H1 (cell line): ENCODE results near the gene CUTC. TPM values are rescaled to one million over a fixed set of nuclear protein-coding genes. Genes with fewer than 3 reads are reported as not detected.

ENCODE experiments used
- CTBP2 ChIP-seq: IDR thresholded peaks from 2 replicates; pipeline ENCODE4 v1.7.0; 2011; ENCODE audit warnings: borderline replicate concordance, mild to moderate bottlenecking, moderate library complexity, mixed read lengths, low read length; ENCODE audit not compliant: insufficient read depth, insufficient read length
- NANOG ChIP-seq: IDR thresholded peaks from 2 replicates; pipeline ENCODE4 v1.6.1; 2011; ENCODE audit warnings: low read length, low read depth, mild to moderate bottlenecking, inconsistent platforms; ENCODE audit not compliant: insufficient read depth, poor library complexity, severe bottlenecking
- RNF2 ChIP-seq: fragments of 200-900, 300-1000 bp; sonication (generic); IDR thresholded peaks from 2 replicates; pipeline ENCODE4 v1.7.1; 2016; ENCODE audit warnings: borderline replicate concordance, low read depth, mild to moderate bottlenecking, antibody characterized with exemption, low read length; ENCODE audit not compliant: poor library complexity, severe bottlenecking; ENCODE audit errors: missing control alignments
- SIN3A ChIP-seq, 2 experiments: IDR thresholded peaks in 1 of 2; conservative IDR thresholded peaks in 1 of 2; 2 replicates each; pipeline ENCODE4 v1.6.1; 2011 to 2012; ENCODE audit warnings: low read length in 2 of 2, improper control_type of control experiment in 1 of 2, low read depth in 1 of 2, mild to moderate bottlenecking in 1 of 2
- SP1 ChIP-seq: IDR thresholded peaks from 2 replicates; pipeline ENCODE4 v1.6.1; 2011; ENCODE audit warnings: low read depth, low read length
- SUZ12 ChIP-seq: fragments of 200-600 bp; sonication (generic); IDR thresholded peaks from 2 replicates; pipeline ENCODE4 v1.6.1; 2012; ENCODE audit warnings: mild to moderate bottlenecking, inconsistent platforms, low read length, moderate library complexity, mixed read lengths
- polyA plus RNA-seq, 7 experiments: library from polyadenylated mRNA; depleted of rRNA in 3 of 7; stranded (reverse) in 5 of 7; unstranded in 2 of 7; fragments of >200 nt in 5 of 7; fragments of 200-250 nt in 2 of 7; gene quantifications; 1 replicate in 5 of 7; 2 replicates in 1 of 7; 4 replicates in 1 of 7; pipeline versions ENCODE4 v1.2.1 to v1.2.3, GENCODE V29; 2011 to 2013; ENCODE audit warnings: missing spikeins in 2 of 7, mixed read lengths in 2 of 7
- total RNA-seq: library from RNA; stranded (reverse); fragmentation: NEBNext Ultra II Directional; extraction: Animal tissue kit (Norgen Biotek cat#: 25700); gene quantifications from 2 replicates; pipeline ENCODE4 v1.2.1, GENCODE V29; 2021
- TF ChIP-seq, protein P1 (sequence below): IDR thresholded peaks from 2 replicates; pipeline ENCODE4 v1.6.1; 2012; ENCODE audit warnings: inconsistent platforms
- TF ChIP-seq, protein P2 (sequence below): IDR thresholded peaks from 2 replicates; pipeline ENCODE4 v1.6.1; 2011; ENCODE audit warnings: low read length, improper control_type of control experiment

The CUTC gene
- total and polyA plus RNA-seq, 2 of the 8 experiments (the other 6 are each of a cell fraction or from before 2014, with no cell fraction given): 25.3 to 25.6 TPM

DNA sequence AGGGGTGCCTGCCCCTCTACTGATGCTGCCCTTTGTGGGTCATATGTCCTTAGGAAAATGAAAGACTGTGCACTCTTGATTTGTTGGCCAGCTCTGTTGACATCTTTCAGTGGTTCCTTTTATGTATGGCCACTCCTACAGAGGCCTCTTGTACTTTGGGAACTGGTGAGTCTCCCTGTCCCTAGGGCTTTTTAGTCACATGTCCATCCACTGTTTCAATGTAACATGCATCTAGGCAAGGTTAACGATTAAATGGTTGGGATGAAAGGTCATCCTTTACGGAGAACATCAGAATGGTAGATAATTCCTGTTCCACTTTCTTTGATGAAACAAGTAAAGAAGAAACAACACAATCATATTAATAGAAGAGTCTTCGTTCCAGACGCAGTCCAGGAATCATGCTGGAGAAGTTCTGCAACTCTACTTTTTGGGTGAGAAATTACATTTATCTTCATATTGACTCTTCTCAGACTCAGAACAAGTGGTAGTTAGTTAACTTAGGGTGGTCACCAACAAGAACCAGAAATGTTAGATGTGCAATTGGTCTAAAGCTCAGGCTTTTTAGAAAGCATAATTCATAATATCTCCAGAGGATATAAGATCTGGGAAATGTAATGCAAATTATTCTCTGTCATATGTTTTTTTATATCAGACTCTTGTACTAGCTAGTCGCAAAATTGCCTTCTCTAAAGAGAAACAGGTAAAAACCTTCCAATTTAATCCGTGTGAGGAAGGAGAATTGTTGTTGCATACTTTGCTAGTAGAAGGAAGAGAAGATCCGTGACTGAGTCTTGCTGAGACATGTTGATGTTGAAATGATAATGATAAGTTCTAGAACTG, 50.6 kb downstream of the CUTC start, which contains the start of gene ABCC2 (continued):
- TF ChIP-seq RNF2 (no peak), SUZ12 (no peak), SP1 (no peak), NANOG (no peak), SIN3A (conservative IDR thresholded peaks at IDR 0.05 in 1 of 2, IDR thresholded peaks at IDR 0.05 in 1 of 2; ENCODE audit: low read depth in 1 of 2, low read length in 2 of 2) (no peak), CTBP2 (no peak)
- TF ChIP-seq, protein P1, sequence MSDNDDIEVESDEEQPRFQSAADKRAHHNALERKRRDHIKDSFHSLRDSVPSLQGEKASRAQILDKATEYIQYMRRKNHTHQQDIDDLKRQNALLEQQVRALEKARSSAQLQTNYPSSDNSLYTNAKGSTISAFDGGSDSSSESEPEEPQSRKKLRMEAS: no peak
- TF ChIP-seq, protein P2, sequence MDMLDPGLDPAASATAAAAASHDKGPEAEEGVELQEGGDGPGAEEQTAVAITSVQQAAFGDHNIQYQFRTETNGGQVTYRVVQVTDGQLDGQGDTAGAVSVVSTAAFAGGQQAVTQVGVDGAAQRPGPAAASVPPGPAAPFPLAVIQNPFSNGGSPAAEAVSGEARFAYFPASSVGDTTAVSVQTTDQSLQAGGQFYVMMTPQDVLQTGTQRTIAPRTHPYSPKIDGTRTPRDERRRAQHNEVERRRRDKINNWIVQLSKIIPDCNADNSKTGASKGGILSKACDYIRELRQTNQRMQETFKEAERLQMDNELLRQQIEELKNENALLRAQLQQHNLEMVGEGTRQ: no peak
